Mesodermal cell (in vitro differentiated cells): ENCODE results near the gene RYR3.

ENCODE experiments used
- H3K27ac ChIP-seq: 2 replicates; pipeline ENCODE4 v1.7.0; 2013; ENCODE audit warnings: mild to moderate bottlenecking, low read depth, low read length, moderate library complexity; ENCODE audit not compliant: severe bottlenecking
- H3K36me3 ChIP-seq: 2 replicates; pipeline ENCODE4 v1.7.1; 2013; ENCODE audit warnings: mild to moderate bottlenecking, low read length, moderate library complexity; ENCODE audit not compliant: control insufficient read depth, insufficient read depth
- H3K4me1 ChIP-seq: one replicate; pipeline ENCODE4 v1.7.1; 2013; ENCODE audit warnings: mild to moderate bottlenecking, low read length; ENCODE audit not compliant: insufficient read depth, control insufficient read depth, poor library complexity, severe bottlenecking
- H3K4me3 ChIP-seq: 2 replicates; pipeline ENCODE4 v1.7.0; 2013; ENCODE audit warnings: low read length, control low read depth, mild to moderate bottlenecking; ENCODE audit not compliant: insufficient read depth, poor library complexity, severe bottlenecking; ENCODE audit errors: extremely low read depth
- H3K9me3 ChIP-seq: 2 replicates; pipeline ENCODE4 v1.7.1; 2013; ENCODE audit warnings: mild to moderate bottlenecking, low read length, moderate library complexity; ENCODE audit not compliant: control insufficient read depth
- WGBS, 2 experiments: methylation state at CpG; one replicate each; pipeline ENCODE4 v1.1.5; 2013; ENCODE audit warnings: missing lambda C conversion rate in 2 of 2; ENCODE audit not compliant: insufficient coverage in 2 of 2; 5-methylcytosine and 5-hydroxymethylcytosine counted together

RYR3 gene

DNA sequence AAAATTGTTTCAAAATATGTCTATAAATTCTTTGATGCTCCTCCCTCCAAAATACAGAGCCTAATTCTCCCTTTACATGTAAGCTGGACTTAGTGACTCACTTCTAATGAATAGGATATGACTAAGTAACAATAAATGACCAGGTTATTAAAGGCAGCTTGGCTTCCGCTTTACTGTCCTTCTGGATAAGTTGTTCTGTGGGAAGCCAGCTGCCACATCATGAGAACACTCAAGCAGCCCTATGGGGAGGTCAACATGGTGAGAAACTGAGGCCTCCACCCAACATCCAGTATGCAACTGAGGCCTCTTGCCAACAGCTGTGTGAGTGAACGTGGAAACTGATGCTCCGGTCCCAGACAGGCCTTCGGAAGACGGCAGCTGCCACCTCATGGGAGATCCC lies 410.2 kb downstream of the RYR3 start:
- H3K9me3 ChIP-seq: peaks cover 10% of the 10 kb centered on the region
- WGBS, 2 experiments: 81 to 100% methylated on average over 5 of the region's 5 CpGs
- no peak overlapping the region for H3K4me3 ChIP-seq
- H3K4me1 ChIP-seq: peaks cover 13% of the 10 kb centered on the region
- no peak overlapping the region for H3K27ac ChIP-seq
- H3K36me3 ChIP-seq: no peaks in the 10 kb centered on the region

GRCh38 chr15:33722005-33722672 lies 411.4 kb downstream of the RYR3 start:
- Histone ChIP-seq H3K27ac (no peak overlapping the region), H3K36me3 (no peaks in the 10 kb centered on the region), H3K4me3 (no peak overlapping the region), H3K4me1 (peaks cover 13% of the 10 kb centered on the region), H3K9me3 (peaks cover 10% of the 10 kb centered on the region)
- WGBS, 2 experiments: 50% methylated on average over 1 of the region's 2 CpGs; no CpG with 5 or more reads in 1 of the 2 experiments

DNA sequence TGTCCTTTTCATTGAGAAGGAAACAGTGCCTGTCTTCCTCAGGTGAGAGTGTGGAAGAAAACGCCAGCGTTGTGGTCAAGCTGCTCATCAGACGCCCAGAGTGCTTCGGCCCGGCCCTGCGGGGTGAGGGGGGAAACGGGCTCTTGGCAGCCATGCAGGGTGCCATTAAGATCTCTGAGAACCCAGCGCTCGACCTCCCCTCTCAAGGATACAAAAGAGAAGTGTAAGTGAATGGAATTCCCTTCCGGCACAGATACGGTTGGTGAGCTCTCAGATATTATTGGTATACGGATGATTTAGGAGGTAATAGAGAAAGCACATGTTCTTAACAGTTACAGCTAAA lies 411.9 kb downstream of the RYR3 start:
- H3K4me3 ChIP-seq: no peak overlapping the region
- H3K36me3 ChIP-seq: no peaks in the 10 kb centered on the region
- peaks cover 13% of the 10 kb centered on the region for H3K4me1 ChIP-seq
- peaks cover 10% of the 10 kb centered on the region for H3K9me3 ChIP-seq
- no peak overlapping the region for H3K27ac ChIP-seq
- 99 to 100% methylated on average over 6 to 10 of the region's 12 CpGs for WGBS, 2 experiments

GRCh38 chr15:33724321-33725036 lies 413.7 kb downstream of the RYR3 start:
- H3K4me1 ChIP-seq: peaks cover 13% of the 10 kb centered on the region
- no peak overlapping the region for H3K27ac ChIP-seq
- WGBS, 2 experiments: 96 to 97% methylated on average over 3 of the region's 5 CpGs
- H3K36me3 ChIP-seq: no peaks in the 10 kb centered on the region
- peaks cover 10% of the 10 kb centered on the region for H3K9me3 ChIP-seq
- H3K4me3 ChIP-seq: no peak overlapping the region

- Histone ChIP-seq H3K9me3 (no peaks in the 10 kb centered on the region), H3K27ac (no peak overlapping the region), H3K4me3 (no peak overlapping the region), H3K36me3 (no peaks in the 10 kb centered on the region), H3K4me1 (peaks cover 3% of the 10 kb centered on the region)
- WGBS, 2 experiments: 100% methylated on average over 2 of the region's 4 CpGs
Measured at GRCh38 chr15:33729653-33730052, 418.9 kb downstream of the RYR3 start.

GRCh38 chr15:33730815-33731214 lies 420.0 kb downstream of the RYR3 start:
- Histone ChIP-seq H3K9me3 (no peaks in the 10 kb centered on the region), H3K4me3 (no peak overlapping the region), H3K4me1 (no peaks in the 10 kb centered on the region), H3K27ac (no peak overlapping the region), H3K36me3 (no peaks in the 10 kb centered on the region)
- WGBS, 2 experiments: 86 to 90% methylated on average over 1 to 2 of the region's 4 CpGs

DNA sequence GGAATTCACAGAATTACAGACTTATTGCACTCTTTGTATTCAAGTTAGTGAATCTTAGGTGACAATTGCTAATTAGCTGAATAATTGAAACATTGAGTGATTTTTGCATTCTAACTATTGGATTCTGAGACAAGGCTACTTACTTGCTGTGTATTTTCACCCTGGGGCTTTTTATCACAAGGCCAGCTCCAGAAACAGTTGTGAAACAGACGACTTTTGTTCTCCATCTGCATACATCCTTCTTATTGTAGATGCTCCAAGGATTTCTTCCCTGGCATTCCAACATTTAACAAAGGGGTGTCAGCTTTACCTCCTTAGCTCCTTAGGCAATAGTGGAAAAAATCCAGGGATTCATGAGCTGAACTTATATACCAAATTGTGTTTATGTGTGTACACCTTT lies 424.4 kb downstream of the RYR3 start:
- Histone ChIP-seq H3K4me1 (no peaks in the 10 kb centered on the region), H3K36me3 (no peaks in the 10 kb centered on the region), H3K9me3 (no peaks in the 10 kb centered on the region), H3K4me3 (no peak overlapping the region), H3K27ac (no peak overlapping the region)
- WGBS, 2 experiments: 13 to 57% methylated on average over 1 of the region's 1 CpG

GRCh38 chr15:33735637-33736247 lies 425.0 kb downstream of the RYR3 start:
- Histone ChIP-seq H3K4me1 (no peaks in the 10 kb centered on the region), H3K4me3 (no peak overlapping the region), H3K9me3 (no peaks in the 10 kb centered on the region), H3K36me3 (no peaks in the 10 kb centered on the region), H3K27ac (no peak overlapping the region)
- 20 to 60% methylated on average over 2 of the region's 7 CpGs for WGBS, 2 experiments

DNA sequence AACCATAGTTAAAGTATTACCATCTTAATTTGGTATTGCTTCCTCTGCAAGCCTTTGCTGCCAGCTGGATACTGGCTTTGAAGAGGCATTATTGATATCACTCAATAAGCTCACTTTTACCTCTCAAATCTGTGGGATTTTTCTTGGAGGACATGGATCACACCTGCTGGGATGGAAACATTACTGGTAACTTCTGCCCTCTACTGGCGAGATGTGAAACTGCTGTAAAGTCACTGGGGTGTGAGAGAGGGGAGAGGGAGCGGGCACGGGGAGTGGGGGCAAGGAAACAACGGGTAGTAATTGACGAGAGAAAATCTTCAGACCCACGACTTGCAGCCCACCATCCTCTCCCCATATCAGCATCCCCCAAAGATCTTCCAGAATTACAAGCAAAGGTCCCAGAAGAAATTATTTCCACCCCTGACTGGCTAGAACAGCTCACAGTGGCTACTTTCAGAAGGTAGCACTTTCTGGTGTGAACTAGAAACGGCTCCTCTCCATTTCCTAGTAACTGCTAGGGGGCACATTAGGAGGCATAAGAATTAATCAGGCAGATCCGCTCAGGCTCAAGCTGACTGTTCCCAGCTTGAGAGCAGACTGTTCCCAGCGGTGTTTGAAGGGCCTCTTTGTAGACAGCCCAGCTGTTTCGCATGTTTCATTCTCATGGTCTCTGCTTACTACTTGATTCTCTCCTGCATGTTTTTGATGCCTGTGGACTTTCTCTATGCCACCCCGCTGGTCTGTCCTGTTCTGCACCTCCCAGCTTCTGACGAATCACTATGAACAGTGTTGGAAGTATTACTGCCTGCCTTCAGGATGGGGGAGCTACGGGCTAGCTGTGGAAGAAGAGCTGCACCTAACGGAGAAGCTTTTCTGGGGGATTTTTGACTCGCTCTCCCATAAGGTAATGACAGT lies 427.2 kb downstream of the RYR3 start:
- Histone ChIP-seq H3K27ac (no peak overlapping the region), H3K36me3 (no peaks in the 10 kb centered on the region), H3K4me3 (no peak overlapping the region), H3K9me3 (no peaks in the 10 kb centered on the region), H3K4me1 (no peaks in the 10 kb centered on the region)
- 43 to 59% methylated on average over 6 to 9 of the region's 15 CpGs for WGBS, 2 experiments

DNA sequence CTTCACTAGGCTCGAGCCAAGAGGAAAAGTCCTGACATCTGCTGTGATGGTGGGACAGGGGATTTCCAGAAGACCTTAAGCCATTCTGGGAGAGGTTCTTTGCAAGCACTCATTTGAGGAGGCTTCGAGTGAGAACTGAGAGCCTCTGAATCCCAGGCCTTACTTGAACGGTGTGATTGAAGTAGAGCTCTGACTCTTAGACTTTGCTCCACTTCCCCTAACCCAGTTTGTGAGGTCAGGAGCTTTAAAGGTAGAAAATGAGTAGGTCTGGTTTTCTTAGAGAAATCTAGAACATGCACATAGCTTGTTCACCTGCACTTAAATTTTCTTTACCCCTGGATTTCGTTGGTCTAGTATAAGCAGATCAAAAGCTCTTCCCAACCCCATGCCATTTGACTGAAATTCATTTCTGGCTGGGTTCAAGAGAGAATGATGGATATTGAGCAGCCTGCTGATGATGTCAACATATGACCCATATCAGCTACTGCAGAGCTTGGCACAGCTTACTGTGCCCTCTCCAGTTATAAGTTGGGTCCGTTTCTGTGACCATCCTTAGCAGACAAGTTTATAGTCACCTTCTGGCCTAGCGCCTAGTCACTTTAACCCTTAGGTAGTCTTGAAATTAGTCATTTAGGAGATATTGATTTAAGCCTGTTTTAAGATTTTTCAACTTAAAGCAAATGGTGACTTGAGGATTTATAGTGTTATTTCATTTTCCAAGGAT lies 428.3 kb downstream of the RYR3 start:
- WGBS, 2 experiments: 82 to 88% methylated on average over 2 to 4 of the region's 6 CpGs
- no peaks in the 10 kb centered on the region for H3K4me1 ChIP-seq
- H3K9me3 ChIP-seq: no peaks in the 10 kb centered on the region
- no peak overlapping the region for H3K4me3 ChIP-seq
- H3K36me3 ChIP-seq: no peaks in the 10 kb centered on the region
- H3K27ac ChIP-seq: no peak overlapping the region
